ENCODE measurements around the gene LSMEM2. TPM values are rescaled to one million over a fixed set of nuclear protein-coding genes. Genes with fewer than 3 reads are reported as not detected.
A peak's percentile ranks its signal among the peaks of the same experiment; 100 is the strongest.

Gene LSMEM2
- total and polyA plus RNA-seq, 7 experiments from 2014 or later: 0.15 TPM; not detected in 6

DNA sequence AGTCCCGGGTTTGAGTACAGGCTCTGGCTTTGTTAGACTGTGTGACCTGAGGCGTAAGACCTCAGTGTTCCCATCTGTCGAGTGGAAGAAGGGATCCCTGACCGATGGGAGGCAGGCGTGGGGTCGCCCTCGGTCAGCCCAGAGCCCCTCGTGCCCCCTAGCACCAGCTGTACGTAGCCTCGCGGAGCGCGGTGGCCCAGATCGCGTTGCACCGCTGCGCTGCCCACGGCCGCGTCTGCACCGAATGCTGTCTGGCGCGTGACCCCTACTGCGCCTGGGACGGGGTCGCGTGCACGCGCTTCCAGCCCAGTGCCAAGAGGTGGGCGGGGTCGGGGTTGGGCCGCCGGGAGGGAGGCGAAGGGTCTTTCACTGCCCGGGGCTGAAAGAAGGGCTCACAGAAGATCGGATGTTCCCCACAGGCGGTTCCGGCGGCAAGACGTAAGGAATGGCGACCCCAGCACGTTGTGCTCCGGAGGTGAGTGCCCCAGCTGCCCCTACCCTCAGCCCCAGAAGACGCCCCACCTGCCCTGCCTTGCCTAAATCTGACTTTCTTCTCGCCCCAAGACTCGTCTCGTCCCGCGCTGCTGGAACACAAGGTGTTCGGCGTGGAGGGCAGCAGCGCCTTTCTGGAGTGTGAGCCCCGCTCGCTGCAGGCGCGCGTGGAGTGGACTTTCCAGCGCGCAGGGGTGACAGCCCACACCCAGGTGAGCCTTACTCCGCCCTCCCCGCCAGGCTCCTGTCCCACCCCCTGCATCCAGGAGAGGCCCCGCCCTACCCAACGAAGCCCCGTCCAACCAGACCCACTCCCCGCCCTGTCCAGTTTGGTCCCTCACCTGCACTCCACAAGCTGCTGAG lies 3.5 kb upstream of the LSMEM2 start:
- Histone ChIP-seq H3K4me1 (ENCODE audit: control insufficient read depth in 2 of 2, insufficient read depth in 2 of 2, low read length in 2 of 2) (peaks cover 10 to 22% of the 10 kb centered on the region in 2 donors), H3K9me3 (ENCODE audit: control insufficient read depth in 2 of 3, low read length in 3 of 3) (no peaks in the 10 kb centered on the region), H3K27me3 (ENCODE audit: control insufficient read depth in 2 of 2, insufficient read depth in 2 of 2, low read length in 2 of 2) (peaks cover 15 to 23% of the 10 kb centered on the region in 2 donors), H3K4me3 (ENCODE audit: low read length) (no peak overlapping the region), H3K27ac (ENCODE audit: low read depth, low read length) (no peak overlapping the region), H3K36me3 (ENCODE audit: control insufficient read depth in 2 of 3, insufficient read depth in 3 of 3, low read length in 3 of 3) (no peaks in the 10 kb centered on the region)
- H3K36me3 Mint-ChIP-seq: no peaks in the 10 kb centered on the region
- peak overlapping the region in 1 of 9 donors; percentile 46 for H3K27ac Mint-ChIP-seq
- H3K9me3 Mint-ChIP-seq: peaks cover 0 to 2% (median 0%) of the 10 kb centered on the region in 11 donors
- DNase-seq (peak in 1 of 9 donors; percentile 9), ATAC-seq (no peak)
- peaks cover 21 to 49% (median 29%) of the 10 kb centered on the region in 5 donors for H3K27me3 Mint-ChIP-seq
- intact Hi-C loops (cut with micrococcal nuclease): no loop called here
- H3K4me1 Mint-ChIP-seq: peaks cover 20 to 31% (median 26%) of the 10 kb centered on the region in 7 donors
- ChIA-PET CTCF (interaction anchor here (0.6 to 5.1 kb wide), 4 partner anchors 29 to 1565 kb away, joined by 3 to 47 read pairs (median 8); partner anchors contain the start of gene GNAT1), POLR2A (interaction anchor here (0.5 kb wide), 1 partner anchor 77 kb away, joined by 3 read pairs; no protein-coding TSS in a partner anchor)
- peak overlapping the region; percentile 42 to 80 (median 64) for H3K4me3 Mint-ChIP-seq

GRCh38 chr3:50275996-50276761 lies 2.7 kb upstream of the LSMEM2 start:
- POLR2A ChIA-PET: no interaction called here
- H3K27me3 ChIP-seq (ENCODE audit: control insufficient read depth in 2 of 2, insufficient read depth in 2 of 2, low read length in 2 of 2): peaks cover 15 to 23% of the 10 kb centered on the region in 2 donors

GRCh38 chr3:50276762-50277101 lies 2.2 kb upstream of the LSMEM2 start:
- peaks cover 0 to 2% (median 0%) of the 10 kb centered on the region in 11 donors for H3K9me3 Mint-ChIP-seq
- H3K36me3 ChIP-seq (ENCODE audit: control insufficient read depth in 2 of 3, insufficient read depth in 3 of 3, low read length in 3 of 3): no peaks in the 10 kb centered on the region
- DNase-seq (no peak), ATAC-seq (no peak)
- intact Hi-C loops (cut with micrococcal nuclease): no loop called here
- peaks cover 15 to 23% of the 10 kb centered on the region in 2 donors for H3K27me3 ChIP-seq (ENCODE audit: control insufficient read depth in 2 of 2, insufficient read depth in 2 of 2, low read length in 2 of 2)
- H3K4me3 ChIP-seq (ENCODE audit: low read length): no peak overlapping the region
- no peaks in the 10 kb centered on the region for H3K9me3 ChIP-seq (ENCODE audit: control insufficient read depth in 2 of 3, low read length in 3 of 3)
- H3K4me1 Mint-ChIP-seq: peaks cover 20 to 27% (median 25%) of the 10 kb centered on the region in 7 donors
- H3K4me1 ChIP-seq (ENCODE audit: control insufficient read depth in 2 of 2, insufficient read depth in 2 of 2, low read length in 2 of 2): peaks cover 10 to 22% of the 10 kb centered on the region in 2 donors
- ChIA-PET POLR2A (no interaction called here), CTCF (interaction anchor here (0.6 to 1.7 kb wide), 2 partner anchors 50 to 82 kb away, joined by 4 to 7 read pairs; no protein-coding TSS in a partner anchor)
- H3K27ac ChIP-seq (ENCODE audit: low read depth, low read length): no peak overlapping the region
- H3K4me3 Mint-ChIP-seq: peak overlapping the region in 1 of 10 donors; percentile 80
- no peaks in the 10 kb centered on the region for H3K36me3 Mint-ChIP-seq
- H3K27ac Mint-ChIP-seq: no peak overlapping the region
- peaks cover 21 to 47% (median 29%) of the 10 kb centered on the region in 5 donors for H3K27me3 Mint-ChIP-seq

More at GRCh38 chr3:50275996-50276761, 2.7 kb upstream of the LSMEM2 start:
- Histone ChIP-seq H3K4me3 (ENCODE audit: low read length) (no peak overlapping the region), H3K36me3 (ENCODE audit: control insufficient read depth in 2 of 3, insufficient read depth in 3 of 3, low read length in 3 of 3) (no peaks in the 10 kb centered on the region), H3K27ac (ENCODE audit: low read depth, low read length) (no peak overlapping the region), H3K4me1 (ENCODE audit: control insufficient read depth in 2 of 2, insufficient read depth in 2 of 2, low read length in 2 of 2) (peaks cover 10 to 22% of the 10 kb centered on the region in 2 donors), H3K9me3 (ENCODE audit: control insufficient read depth in 2 of 3, low read length in 3 of 3) (no peaks in the 10 kb centered on the region)
- Mint-ChIP-seq H3K9me3 (peaks cover 0 to 2% (median 0%) of the 10 kb centered on the region in 11 donors), H3K27me3 (peaks cover 21 to 49% (median 29%) of the 10 kb centered on the region in 5 donors), H3K27ac (peak overlapping the region in 1 of 9 donors; percentile 23), H3K36me3 (no peaks in the 10 kb centered on the region), H3K4me3 (peak overlapping the region; percentile 48 to 80 (median 64)), H3K4me1 (peaks cover 20 to 31% (median 26%) of the 10 kb centered on the region in 7 donors)
- peak in 3 of 9 donors; percentile 37 to 45 (median 43) for DNase-seq
- CTCF ChIA-PET: interaction anchor here (1.7 kb wide), 1 partner anchor 82 kb away, joined by 7 read pairs; no protein-coding TSS in a partner anchor
- peak; percentile 22 for ATAC-seq
- intact Hi-C loops (cut with micrococcal nuclease): no loop called here

DNA sequence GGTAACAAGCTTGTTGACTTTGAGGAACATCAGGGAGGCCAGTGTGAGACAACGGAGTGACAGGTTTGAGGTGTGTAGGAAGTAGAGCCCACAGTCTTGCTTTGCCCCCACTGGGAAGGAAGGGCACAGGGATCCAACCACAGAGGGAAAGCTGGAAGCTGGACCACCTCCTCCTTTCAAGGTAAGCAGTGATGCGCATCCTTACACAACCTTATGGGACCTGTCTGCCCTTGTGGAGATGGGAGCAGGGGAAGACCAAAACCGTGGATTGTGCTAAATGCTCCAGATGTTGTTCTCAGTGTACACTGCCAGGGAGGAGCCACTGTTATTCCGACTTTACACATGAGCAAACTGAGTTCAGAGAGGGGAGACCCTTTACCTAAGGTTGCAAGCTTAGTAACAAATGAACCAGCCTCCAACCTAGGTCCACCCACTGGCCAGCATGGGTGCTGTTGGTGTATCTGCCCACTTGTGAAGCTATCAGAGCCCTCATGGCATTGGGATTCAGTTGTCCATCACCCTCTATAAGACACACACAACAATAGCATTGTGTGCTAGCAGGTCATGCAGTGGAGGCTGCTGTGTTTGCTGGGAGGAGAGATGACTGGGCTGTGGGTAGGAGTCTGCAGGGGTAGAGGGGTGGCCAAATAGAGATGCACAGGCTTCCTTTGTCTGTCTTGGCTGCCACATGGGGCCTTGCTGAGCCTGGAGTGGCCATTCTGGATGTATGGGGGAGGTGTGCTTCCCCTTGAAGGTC lies 586 bp upstream of the LSMEM2 start:
- intact Hi-C loops (cut with micrococcal nuclease): no loop called here
- no peak overlapping the region for H3K4me3 ChIP-seq (ENCODE audit: low read length)
- peaks cover 0 to 2% (median 0%) of the 10 kb centered on the region in 11 donors for H3K9me3 Mint-ChIP-seq
- H3K36me3 ChIP-seq (ENCODE audit: control insufficient read depth in 2 of 3, insufficient read depth in 3 of 3, low read length in 3 of 3): no peaks in the 10 kb centered on the region
- peaks cover 18 to 41% (median 24%) of the 10 kb centered on the region in 5 donors for H3K27me3 Mint-ChIP-seq
- ChIA-PET POLR2A (interaction anchor here (1.5 kb wide), 1 partner anchor 19 kb away, joined by 3 read pairs; no protein-coding TSS in a partner anchor), CTCF (interaction anchor here (0.6 to 1.7 kb wide), 3 partner anchors 17 to 323 kb away, joined by 3 to 7 read pairs (median 4); no protein-coding TSS in a partner anchor)
- H3K9me3 ChIP-seq (ENCODE audit: control insufficient read depth in 2 of 3, low read length in 3 of 3): no peaks in the 10 kb centered on the region
- ATAC-seq (no peak), DNase-seq (no peak)
- H3K4me1 ChIP-seq (ENCODE audit: control insufficient read depth in 2 of 2, insufficient read depth in 2 of 2, low read length in 2 of 2): peaks cover 5 to 17% of the 10 kb centered on the region in 2 donors
- peaks cover 15 to 21% (median 17%) of the 10 kb centered on the region in 7 donors for H3K4me1 Mint-ChIP-seq
- no peak overlapping the region for H3K4me3 Mint-ChIP-seq
- no peak overlapping the region for H3K27ac Mint-ChIP-seq
- H3K27ac ChIP-seq (ENCODE audit: low read depth, low read length): no peak overlapping the region
- H3K36me3 Mint-ChIP-seq: no peaks in the 10 kb centered on the region
- peaks cover 12 to 21% of the 10 kb centered on the region in 2 donors for H3K27me3 ChIP-seq (ENCODE audit: control insufficient read depth in 2 of 2, insufficient read depth in 2 of 2, low read length in 2 of 2)

DNA sequence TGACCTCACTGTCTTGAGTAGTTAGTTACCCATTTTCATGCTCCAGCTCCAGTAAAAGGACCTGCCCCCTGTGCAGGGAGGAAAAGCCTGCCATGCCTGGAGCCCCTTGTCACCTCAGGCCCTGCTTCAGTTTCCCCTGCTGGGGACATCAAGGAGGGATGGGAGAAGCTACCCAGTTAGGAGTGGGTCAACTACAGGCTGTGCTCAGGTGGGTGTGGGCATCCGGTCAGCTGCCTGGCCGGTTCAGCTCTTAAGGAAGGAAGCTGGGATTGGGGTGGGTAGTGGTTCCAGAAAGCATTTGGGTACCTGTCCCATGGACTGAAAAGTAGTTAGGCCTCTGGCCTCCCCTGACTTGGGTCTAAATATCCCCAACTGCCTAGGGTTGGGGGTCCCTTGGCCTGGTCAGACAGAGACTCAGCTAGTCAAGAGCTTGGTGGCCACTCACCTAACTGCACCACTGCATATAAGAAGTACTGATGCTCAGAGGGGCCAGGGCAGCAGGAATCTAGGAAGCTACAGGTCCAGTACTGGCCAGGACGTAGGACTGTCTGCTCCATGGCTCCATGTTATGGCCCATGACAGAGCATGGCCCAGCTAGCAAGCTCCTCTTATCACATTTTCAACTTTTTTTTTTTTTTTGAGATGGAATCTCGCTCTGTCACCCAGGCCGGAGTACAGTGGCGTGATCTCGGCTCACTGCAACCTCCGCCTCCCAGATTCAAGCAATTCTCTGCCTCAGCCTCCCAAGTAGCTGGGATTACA lies 549 bp downstream of the LSMEM2 start:
- Mint-ChIP-seq H3K4me3 (no peak overlapping the region), H3K4me1 (peaks cover 10 to 14% (median 12%) of the 10 kb centered on the region in 7 donors)
- CTCF ChIA-PET: interaction anchor here (0.6 kb wide), 1 partner anchor 639 kb away, joined by 3 read pairs; no protein-coding TSS in a partner anchor

More for the DNA sequence above, 549 bp downstream of the LSMEM2 start:
- H3K36me3 ChIP-seq (ENCODE audit: control insufficient read depth in 2 of 3, insufficient read depth in 3 of 3, low read length in 3 of 3): no peaks in the 10 kb centered on the region
- peaks cover 12 to 36% (median 18%) of the 10 kb centered on the region in 5 donors for H3K27me3 Mint-ChIP-seq
- ATAC-seq (no peak), DNase-seq (no peak)
- no peaks in the 10 kb centered on the region for H3K36me3 Mint-ChIP-seq
- POLR2A ChIA-PET: interaction anchor here (1.5 kb wide), 1 partner anchor 18 kb away, joined by 3 read pairs; no protein-coding TSS in a partner anchor
- peaks cover under 1 to 9% of the 10 kb centered on the region in 2 donors for H3K4me1 ChIP-seq (ENCODE audit: control insufficient read depth in 2 of 2, insufficient read depth in 2 of 2, low read length in 2 of 2)
- H3K9me3 Mint-ChIP-seq: peaks cover 0 to 2% (median 0%) of the 10 kb centered on the region in 11 donors
- H3K27ac Mint-ChIP-seq: no peak overlapping the region
- H3K27ac ChIP-seq (ENCODE audit: low read depth, low read length): no peak overlapping the region
- intact Hi-C loops (cut with micrococcal nuclease): no loop called here
- H3K9me3 ChIP-seq (ENCODE audit: control insufficient read depth in 2 of 3, low read length in 3 of 3): no peaks in the 10 kb centered on the region
- no peak overlapping the region for H3K4me3 ChIP-seq (ENCODE audit: low read length)
- H3K27me3 ChIP-seq (ENCODE audit: control insufficient read depth in 2 of 2, insufficient read depth in 2 of 2, low read length in 2 of 2): peaks cover 9 to 14% of the 10 kb centered on the region in 2 donors
